Lung (tissue), 12 donors: Measurements from ENCODE around the gene SLF1. TPM values are rescaled to one million over a fixed set of nuclear protein-coding genes. Genes with fewer than 3 reads are reported as not detected.

Source experiments
- ATAC-seq: fragments of 200-7000 bp; cut with Tn5 transposase; one replicate; pipeline ENCODE4 v1.9.1; 2020; ENCODE audit warnings: moderate number of reproducible peaks; ENCODE audit not compliant: insufficient read depth, low FRiP score
- DNase-seq, 3 donors: peaks; one replicate each; pipeline ENCODE4 v3.0.0-alpha.2; 2013 to 2017
- H3K27ac ChIP-seq, 2 donors: one replicate each; pipeline ENCODE4 v1.5.1; 2013; ENCODE audit warnings: mild to moderate bottlenecking in 2 of 2, moderate library complexity in 2 of 2, control low read depth in 1 of 2, inconsistent platforms in 1 of 2, low read depth in 1 of 2, low read length in 1 of 2
- H3K27me3 ChIP-seq, 3 donors: one replicate each; pipeline ENCODE4 v1.5.1; 2013; ENCODE audit warnings: low read length in 2 of 3; ENCODE audit not compliant: control insufficient read depth in 3 of 3, insufficient read depth in 3 of 3
- H3K36me3 ChIP-seq, 4 donors: one replicate each; pipeline ENCODE4 v1.5.1; 2013; ENCODE audit warnings: low read length in 4 of 4, mild to moderate bottlenecking in 1 of 4, moderate library complexity in 1 of 4; ENCODE audit not compliant: control insufficient read depth in 4 of 4, insufficient read depth in 4 of 4
- H3K4me1 ChIP-seq, 5 donors: one replicate each; pipeline ENCODE4 v1.5.1; 2013; ENCODE audit warnings: low read length in 5 of 5, mild to moderate bottlenecking in 2 of 5, moderate library complexity in 1 of 5; ENCODE audit not compliant: control insufficient read depth in 5 of 5, insufficient read depth in 5 of 5
- H3K4me3 ChIP-seq: one replicate; pipeline ENCODE4 v1.5.1; 2013; ENCODE audit warnings: mild to moderate bottlenecking, control low read depth, moderate library complexity
- H3K9ac ChIP-seq, 2 donors: one replicate each; pipeline ENCODE4 v1.5.1; 2013; ENCODE audit warnings: low read length in 2 of 2, control low read depth in 1 of 2; ENCODE audit not compliant: insufficient read depth in 1 of 2
- H3K9me3 ChIP-seq, 4 donors: one replicate each; pipeline ENCODE4 v1.5.1; 2013; ENCODE audit warnings: low read length in 3 of 4, mild to moderate bottlenecking in 1 of 4, moderate library complexity in 1 of 4; ENCODE audit not compliant: control insufficient read depth in 4 of 4, insufficient read depth in 3 of 4
- WGBS, 2 donors: extraction: QIAGEN DNeasy Blood & Tissue Kit; methylation state at CpG; one replicate each; pipeline ENCODE4 v1.1.7; 2013; 5-methylcytosine and 5-hydroxymethylcytosine counted together
- polyA plus RNA-seq, 2 donors: library from polyadenylated mRNA; stranded (reverse); fragments of 200-250 nt; gene quantifications; one replicate each; pipeline ENCODE4 v1.2.1, GENCODE V29; 2013
- total RNA-seq, 2 donors: library from RNA; depleted of rRNA in 1 of 2; stranded (reverse); fragments of >200 nt in 1 of 2; gene quantifications; one replicate each; pipeline ENCODE4 v1.2.1, GENCODE V29; 2014 to 2021
- TF ChIP-seq, protein P1 (sequence below): IDR thresholded peaks from 2 replicates; pipeline ENCODE4 v1.5.1; 2012; ENCODE audit warnings: mild to moderate bottlenecking; ENCODE audit errors: control extremely low read depth, extremely low read depth
- donor health status: control.
- donor health status: control.
- donor health status: Bipolar disorder and iron deficiency.
- donor health status: healthy.
- donor health status: DM: yes; HTN: yes; CAD: no.

Gene SLF1
- total and polyA plus RNA-seq, 4 donors = 2.1 to 29.5 (median 5.0) TPM

DNA sequence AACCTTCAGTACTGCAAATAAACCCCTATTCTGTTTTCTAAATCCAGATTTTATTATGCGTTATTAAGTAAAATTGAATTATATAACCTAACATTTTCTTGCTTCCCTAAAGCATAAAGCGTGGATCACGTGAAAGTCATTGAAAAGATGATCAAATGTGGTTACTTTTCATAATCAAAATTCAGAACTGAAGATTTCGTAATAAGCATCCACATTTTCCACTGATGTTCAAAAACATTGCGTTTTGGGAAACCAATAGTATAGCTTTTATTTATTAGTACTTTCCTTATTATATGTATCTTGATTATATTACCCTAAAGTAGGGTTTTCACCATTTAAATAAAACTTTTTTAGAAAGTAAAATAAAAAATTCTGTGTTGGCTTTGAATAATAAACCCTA lies 1.8 kb downstream of the SLF1 start:
- no peaks in the 10 kb centered on the region for H3K9me3 ChIP-seq
- H3K36me3 ChIP-seq = no peaks in the 10 kb centered on the region
- TF ChIP-seq, protein P1, sequence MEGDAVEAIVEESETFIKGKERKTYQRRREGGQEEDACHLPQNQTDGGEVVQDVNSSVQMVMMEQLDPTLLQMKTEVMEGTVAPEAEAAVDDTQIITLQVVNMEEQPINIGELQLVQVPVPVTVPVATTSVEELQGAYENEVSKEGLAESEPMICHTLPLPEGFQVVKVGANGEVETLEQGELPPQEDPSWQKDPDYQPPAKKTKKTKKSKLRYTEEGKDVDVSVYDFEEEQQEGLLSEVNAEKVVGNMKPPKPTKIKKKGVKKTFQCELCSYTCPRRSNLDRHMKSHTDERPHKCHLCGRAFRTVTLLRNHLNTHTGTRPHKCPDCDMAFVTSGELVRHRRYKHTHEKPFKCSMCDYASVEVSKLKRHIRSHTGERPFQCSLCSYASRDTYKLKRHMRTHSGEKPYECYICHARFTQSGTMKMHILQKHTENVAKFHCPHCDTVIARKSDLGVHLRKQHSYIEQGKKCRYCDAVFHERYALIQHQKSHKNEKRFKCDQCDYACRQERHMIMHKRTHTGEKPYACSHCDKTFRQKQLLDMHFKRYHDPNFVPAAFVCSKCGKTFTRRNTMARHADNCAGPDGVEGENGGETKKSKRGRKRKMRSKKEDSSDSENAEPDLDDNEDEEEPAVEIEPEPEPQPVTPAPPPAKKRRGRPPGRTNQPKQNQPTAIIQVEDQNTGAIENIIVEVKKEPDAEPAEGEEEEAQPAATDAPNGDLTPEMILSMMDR = no peak
- DNase-seq (no peak), ATAC-seq (no peak)
- no peak overlapping the region for H3K27ac ChIP-seq
- 69 to 84% methylated on average over 5 of the region's 5 CpGs for WGBS, 2 donors
- H3K27me3 ChIP-seq = no peaks in the 10 kb centered on the region
- H3K4me3 ChIP-seq = no peak overlapping the region
- H3K4me1 ChIP-seq = peaks cover 0 to 39% (median 11%) of the 10 kb centered on the region in 5 donors
- no peak overlapping the region for H3K9ac ChIP-seq

DNA sequence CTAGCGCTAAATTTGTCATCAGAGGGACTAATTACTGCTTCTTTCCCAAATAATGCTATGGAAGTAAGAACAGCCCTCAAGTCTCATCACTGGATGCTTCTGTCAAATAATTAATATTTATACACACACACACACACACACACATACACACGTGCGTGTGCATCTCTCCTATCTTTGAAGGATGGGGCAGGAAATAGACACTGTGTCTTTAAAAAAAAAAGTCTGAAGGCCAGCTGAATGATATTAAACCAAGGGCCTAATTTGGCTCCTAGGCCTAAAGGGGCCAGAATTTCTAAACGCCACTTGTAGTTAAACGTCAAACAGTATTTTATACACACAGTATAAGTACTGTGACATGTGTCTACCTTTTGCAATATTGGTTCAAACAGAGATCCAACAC lies 3.3 kb downstream of the SLF1 start:
- H3K9ac ChIP-seq = no peak overlapping the region
- WGBS, 2 donors = 66 to 80% methylated on average over 5 of the region's 5 CpGs
- no peak for ATAC-seq
- H3K4me3 ChIP-seq = no peak overlapping the region
- H3K36me3 ChIP-seq = no peaks in the 10 kb centered on the region
- H3K9me3 ChIP-seq = no peaks in the 10 kb centered on the region
- H3K27ac ChIP-seq = peak overlapping the region in 1 of 2 donors; percentile 9
- peaks cover 0 to 29% (median 8%) of the 10 kb centered on the region in 5 donors for H3K4me1 ChIP-seq
- peak in 2 of 3 donors; percentile 27 to 47 for DNase-seq
- TF ChIP-seq, protein P1 = no peak
- no peaks in the 10 kb centered on the region for H3K27me3 ChIP-seq

DNA sequence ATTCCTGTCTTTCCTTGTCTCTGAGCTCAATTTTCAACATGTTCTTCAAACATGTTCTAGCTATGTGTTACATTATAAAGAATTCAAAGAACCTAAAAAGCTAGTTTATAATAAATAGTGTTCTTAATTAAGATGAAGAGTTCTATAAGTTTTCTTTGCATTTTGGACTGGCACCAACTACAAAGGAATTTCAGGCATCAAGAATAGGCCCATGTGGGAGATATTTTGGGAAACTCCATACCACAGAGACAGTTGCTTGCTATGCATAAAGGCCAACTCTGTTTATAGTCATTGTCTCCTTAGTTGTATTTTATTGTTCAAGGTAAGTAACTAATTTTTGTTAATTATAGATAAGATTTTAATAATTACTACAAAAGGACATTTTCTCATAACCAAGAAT lies 4.5 kb downstream of the SLF1 start:
- no peak overlapping the region for H3K4me3 ChIP-seq
- DNase-seq (peak in 1 of 3 donors; percentile 16), ATAC-seq (no peak)
- H3K9ac ChIP-seq = no peak overlapping the region
- H3K9me3 ChIP-seq = no peaks in the 10 kb centered on the region
- H3K27ac ChIP-seq = peak overlapping the region in 1 of 2 donors; percentile 60
- TF ChIP-seq, protein P1 = no peak
- no peaks in the 10 kb centered on the region for H3K27me3 ChIP-seq
- H3K4me1 ChIP-seq = peaks cover 0 to 18% (median 4%) of the 10 kb centered on the region in 5 donors
- H3K36me3 ChIP-seq = no peaks in the 10 kb centered on the region

DNA sequence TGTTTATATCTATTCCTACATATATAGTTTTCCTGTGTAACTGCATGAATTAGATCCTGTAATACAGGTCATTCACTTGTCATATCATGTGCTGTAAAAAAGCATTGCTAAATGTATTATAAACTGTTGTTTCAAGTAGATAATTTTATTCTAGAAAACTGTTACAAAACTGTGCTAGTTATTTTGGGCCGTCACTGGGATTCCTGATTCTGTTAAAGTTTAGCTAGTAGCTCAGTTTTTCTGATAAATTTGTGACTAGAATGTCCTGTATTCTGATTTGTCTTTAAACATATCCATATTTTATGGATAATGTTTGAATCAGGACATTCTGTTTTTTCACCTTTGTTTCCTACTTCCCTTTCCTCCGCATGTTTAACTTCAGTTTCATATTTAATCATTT lies 5.4 kb downstream of the SLF1 start:
- Histone ChIP-seq H3K27me3 (no peaks in the 10 kb centered on the region), H3K4me3 (no peak overlapping the region), H3K4me1 (peaks cover 0 to 18% (median 4%) of the 10 kb centered on the region in 5 donors), H3K9me3 (no peaks in the 10 kb centered on the region), H3K27ac (no peak overlapping the region), H3K9ac (no peak overlapping the region), H3K36me3 (no peaks in the 10 kb centered on the region)
- TF ChIP-seq, protein P1 = no peak
- no peak for ATAC-seq
- WGBS, 2 donors = 84 to 86% methylated on average over 2 of the region's 2 CpGs
- DNase-seq = no peak
